ENCODE data around the gene CYB5D1. TPM values are rescaled to one million over a fixed set of nuclear protein-coding genes. Genes with fewer than 3 reads are reported as not detected.

CYB5D1 gene
- total and polyA plus RNA-seq, 3 experiments from 2014 or later = 3.1 to 17.6 (median 16.4) TPM

- Mint-ChIP-seq H3K4me3 (peak overlapping the region in 4 of 7 donors; percentile 8 to 69 (median 36)), H3K4me1 (peaks cover 28 to 51% (median 33%) of the 10 kb centered on the region in 3 donors), H3K9me3 (peaks cover 0 to 3% (median 0%) of the 10 kb centered on the region in 5 donors), H3K36me3 (peaks cover 0 to 79% (median 0%) of the 10 kb centered on the region in 3 donors), H3K27me3 (peaks cover 0 to 14% of the 10 kb centered on the region in 2 donors), H3K27ac (peak overlapping the region in 7 of 8 donors; percentile 35 to 99 (median 88))
- ChIA-PET POLR2A (no interaction called here), CTCF (interaction anchor here (3.5 kb wide), 1 partner anchor 12 kb away, joined by 28 read pairs; the partner anchor contains the start of gene KDM6B)
- Histone ChIP-seq H3K27ac (ENCODE audit: low read depth, low read length) (no peak overlapping the region), H3K36me3 (ENCODE audit: insufficient read depth, low read length) (peaks cover 4% of the 10 kb centered on the region), H3K4me3 (ENCODE audit: low read length) (no peak overlapping the region), H3K4me1 (ENCODE audit: insufficient read depth, low read length) (peaks cover 29% of the 10 kb centered on the region), H3K9me3 (ENCODE audit: low read length) (no peaks in the 10 kb centered on the region), H3K27me3 (ENCODE audit: insufficient read depth, low read length, poor library complexity, severe bottlenecking) (no peaks in the 10 kb centered on the region)
- DNase-seq = peak in 1 of 5 donors; percentile 46
Measured at GRCh38 chr17:7846765-7847661, 10.8 kb upstream of the CYB5D1 start.

GRCh38 chr17:7848131-7848579 is 9.6 kb upstream of the CYB5D1 start:
- peaks cover 32% of the 10 kb centered on the region for H3K4me1 ChIP-seq (ENCODE audit: insufficient read depth, low read length)
- no peaks in the 10 kb centered on the region for H3K27me3 ChIP-seq (ENCODE audit: insufficient read depth, low read length, poor library complexity, severe bottlenecking)
- no peak for DNase-seq
- H3K27ac ChIP-seq (ENCODE audit: low read depth, low read length) = no peak overlapping the region
- Mint-ChIP-seq H3K4me1 (peaks cover 23 to 47% (median 27%) of the 10 kb centered on the region in 3 donors), H3K36me3 (peaks cover 0 to 82% (median 0%) of the 10 kb centered on the region in 3 donors), H3K9me3 (no peaks in the 10 kb centered on the region), H3K4me3 (peak overlapping the region in 2 of 7 donors; percentile 37 to 52), H3K27ac (peak overlapping the region in 3 of 8 donors; percentile 36 to 84 (median 77)), H3K27me3 (peaks cover 0 to 7% of the 10 kb centered on the region in 2 donors)
- no peak overlapping the region for H3K4me3 ChIP-seq (ENCODE audit: low read length)
- POLR2A ChIA-PET = interaction anchor here (0.6 to 0.9 kb wide), 2 partner anchors 9 to 264 kb away, joined by 4 read pairs; partner anchors contain the start of genes CYB5D1 and NAA38
- peaks cover 4% of the 10 kb centered on the region for H3K36me3 ChIP-seq (ENCODE audit: insufficient read depth, low read length)
- CTCF ChIA-PET = no interaction called here
- H3K9me3 ChIP-seq (ENCODE audit: low read length) = no peaks in the 10 kb centered on the region

DNA sequence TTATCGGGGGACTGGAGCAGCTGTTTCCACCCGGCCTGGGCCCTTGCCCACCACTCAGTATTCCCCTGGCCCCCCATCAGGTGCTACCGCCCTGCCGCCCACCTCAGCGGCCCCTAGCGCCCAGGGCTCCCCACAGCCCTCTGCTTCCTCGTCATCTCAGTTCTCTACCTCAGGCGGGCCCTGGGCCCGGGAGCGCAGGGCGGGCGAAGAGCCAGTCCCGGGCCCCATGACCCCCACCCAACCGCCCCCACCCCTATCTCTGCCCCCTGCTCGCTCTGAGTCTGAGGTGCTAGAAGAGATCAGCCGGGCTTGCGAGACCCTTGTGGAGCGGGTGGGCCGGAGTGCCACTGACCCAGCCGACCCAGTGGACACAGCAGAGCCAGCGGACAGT is 9.1 kb upstream of the CYB5D1 start:
- Mint-ChIP-seq H3K4me1 (peaks cover 21 to 47% (median 24%) of the 10 kb centered on the region in 3 donors), H3K4me3 (no peak overlapping the region), H3K36me3 (peaks cover 0 to 77% (median 0%) of the 10 kb centered on the region in 3 donors), H3K9me3 (no peaks in the 10 kb centered on the region), H3K27me3 (peaks cover 0 to 4% of the 10 kb centered on the region in 2 donors), H3K27ac (no peak overlapping the region)
- Histone ChIP-seq H3K27me3 (ENCODE audit: insufficient read depth, low read length, poor library complexity, severe bottlenecking) (no peaks in the 10 kb centered on the region), H3K4me3 (ENCODE audit: low read length) (no peak overlapping the region), H3K27ac (ENCODE audit: low read depth, low read length) (no peak overlapping the region), H3K9me3 (ENCODE audit: low read length) (no peaks in the 10 kb centered on the region), H3K36me3 (ENCODE audit: insufficient read depth, low read length) (peaks cover 4% of the 10 kb centered on the region), H3K4me1 (ENCODE audit: insufficient read depth, low read length) (peaks cover 32% of the 10 kb centered on the region)
- ChIA-PET CTCF (interaction anchor here (3.5 kb wide), 1 partner anchor 14 kb away, joined by 69 read pairs; the partner anchor contains the start of gene KDM6B), POLR2A (no interaction called here)
- no peak for DNase-seq

GRCh38 chr17:7849130-7849750 is 8.6 kb upstream of the CYB5D1 start:
- no peak overlapping the region for H3K27ac ChIP-seq (ENCODE audit: low read depth, low read length)
- Mint-ChIP-seq H3K27ac (peak overlapping the region in 2 of 8 donors; percentile 63 to 91), H3K4me1 (peaks cover 18 to 43% (median 21%) of the 10 kb centered on the region in 3 donors), H3K27me3 (peaks cover 0 to 2% of the 10 kb centered on the region in 2 donors), H3K9me3 (no peaks in the 10 kb centered on the region), H3K36me3 (peaks cover 0 to 77% (median 2%) of the 10 kb centered on the region in 3 donors), H3K4me3 (peak overlapping the region in 3 of 7 donors; percentile 24 to 73 (median 48))
- POLR2A ChIA-PET = no interaction called here
- CTCF ChIA-PET = interaction anchor here (3.5 kb wide), 1 partner anchor 14 kb away, joined by 69 read pairs; the partner anchor contains the start of gene KDM6B
- peaks cover 4% of the 10 kb centered on the region for H3K36me3 ChIP-seq (ENCODE audit: insufficient read depth, low read length)
- DNase-seq = peak in 1 of 5 donors; percentile 49
- peaks cover 30% of the 10 kb centered on the region for H3K4me1 ChIP-seq (ENCODE audit: insufficient read depth, low read length)
- H3K9me3 ChIP-seq (ENCODE audit: low read length) = no peaks in the 10 kb centered on the region
- H3K4me3 ChIP-seq (ENCODE audit: low read length) = no peak overlapping the region
- H3K27me3 ChIP-seq (ENCODE audit: insufficient read depth, low read length, poor library complexity, severe bottlenecking) = no peaks in the 10 kb centered on the region

GRCh38 chr17:7849751-7850504 is 7.9 kb upstream of the CYB5D1 start:
- Histone ChIP-seq H3K27ac (ENCODE audit: low read depth, low read length) (no peak overlapping the region), H3K4me1 (ENCODE audit: insufficient read depth, low read length) (peaks cover 24% of the 10 kb centered on the region), H3K27me3 (ENCODE audit: insufficient read depth, low read length, poor library complexity, severe bottlenecking) (no peaks in the 10 kb centered on the region), H3K36me3 (ENCODE audit: insufficient read depth, low read length) (peaks cover 4% of the 10 kb centered on the region), H3K4me3 (ENCODE audit: low read length) (no peak overlapping the region), H3K9me3 (ENCODE audit: low read length) (no peaks in the 10 kb centered on the region)
- Mint-ChIP-seq H3K36me3 (peaks cover 0 to 72% (median 2%) of the 10 kb centered on the region in 3 donors), H3K27ac (peak overlapping the region in 7 of 8 donors; percentile 21 to 91 (median 70)), H3K27me3 (peaks cover 0 to 2% of the 10 kb centered on the region in 2 donors), H3K4me3 (peak overlapping the region in 2 of 7 donors; percentile 24 to 73), H3K9me3 (no peaks in the 10 kb centered on the region), H3K4me1 (peaks cover 16 to 38% (median 18%) of the 10 kb centered on the region in 3 donors)
- no peak for DNase-seq
- POLR2A ChIA-PET = no interaction called here
- CTCF ChIA-PET = interaction anchor here (1.4 to 3.5 kb wide), 6 partner anchors 15 to 140 kb away, joined by 4 to 69 read pairs (median 8); partner anchors contain the start of gene KDM6B

- peaks cover 0 to 2% of the 10 kb centered on the region in 2 donors for H3K27me3 Mint-ChIP-seq
- Histone ChIP-seq H3K27ac (ENCODE audit: low read depth, low read length) (no peak overlapping the region), H3K4me3 (ENCODE audit: low read length) (peak overlapping the region; percentile 64), H3K9me3 (ENCODE audit: low read length) (no peaks in the 10 kb centered on the region), H3K27me3 (ENCODE audit: insufficient read depth, low read length, poor library complexity, severe bottlenecking) (no peaks in the 10 kb centered on the region), H3K4me1 (ENCODE audit: insufficient read depth, low read length) (peaks cover 20% of the 10 kb centered on the region), H3K36me3 (ENCODE audit: insufficient read depth, low read length) (peaks cover 4% of the 10 kb centered on the region)
- peak in 1 of 5 donors; percentile 47 for DNase-seq
- peak overlapping the region; percentile 71 to 95 (median 86) for H3K27ac Mint-ChIP-seq
- H3K9me3 Mint-ChIP-seq = no peaks in the 10 kb centered on the region
- ChIA-PET POLR2A (interaction anchor here (1.2 kb wide), 1 partner anchor 16 kb away, joined by 8 read pairs; no protein-coding TSS in a partner anchor), CTCF (interaction anchor here (0.8 to 3.5 kb wide), 17 partner anchors 8 to 194 kb away, joined by 3 to 69 read pairs (median 5); partner anchors contain the start of gene KDM6B)
- peaks cover 0 to 72% (median 2%) of the 10 kb centered on the region in 3 donors for H3K36me3 Mint-ChIP-seq
- H3K4me1 Mint-ChIP-seq = peaks cover 11 to 32% (median 12%) of the 10 kb centered on the region in 3 donors
- H3K4me3 Mint-ChIP-seq = peak overlapping the region; percentile 36 to 84 (median 74)
Measured at GRCh38 chr17:7850701-7851437, 6.9 kb upstream of the CYB5D1 start.

Data from CD8-positive, alpha-beta memory T cell (primary cell).